ENCODE results near the gene OPCML. TPM values are rescaled to one million over a fixed set of nuclear protein-coding genes. Genes with fewer than 3 reads are reported as not detected.
A peak's percentile ranks its signal among the peaks of the same experiment; 100 is the strongest.

Gene OPCML
- total RNA-seq, 1 experiment from 2014 or later: 0.94 TPM

- no peak overlapping the region for H2BK5ac ChIP-seq (ENCODE audit: insufficient read length, low read length)
- TF ChIP-seq CTCF (conservative IDR thresholded peaks at IDR 0.05): no peak
- H2BK12ac ChIP-seq (ENCODE audit: insufficient read length, low read depth, low read length): no peak overlapping the region
- H2AFZ ChIP-seq (ENCODE audit: low read length): no peak overlapping the region
- H3K79me1 ChIP-seq (ENCODE audit: insufficient read depth, low read depth, low read length, poor library complexity, severe bottlenecking): no peaks in the 10 kb centered on the region
- no peak overlapping the region for H3K4ac ChIP-seq (ENCODE audit: low read depth, low read length)
- no peak overlapping the region for H2AK5ac ChIP-seq (ENCODE audit: insufficient read length, low read length)
- H3K18ac ChIP-seq (ENCODE audit: insufficient read length, low read depth, low read length): no peak overlapping the region
- no CpG with 5 or more reads among the region's 27 CpGs for WGBS (ENCODE audit: extremely low coverage, insufficient read length, low lambda C conversion rate)
- H3K56ac ChIP-seq (ENCODE audit: insufficient read length, low read depth, low read length): no peak overlapping the region
- no peaks in the 10 kb centered on the region for H3K79me2 ChIP-seq (ENCODE audit: insufficient read depth, low read length)
- no peak overlapping the region for H4K5ac ChIP-seq (ENCODE audit: insufficient read length, low read depth, low read length)
- no peak overlapping the region for H4K91ac ChIP-seq (ENCODE audit: insufficient read length, low read depth, low read length)
- no peak overlapping the region for H3K23ac ChIP-seq (ENCODE audit: insufficient read length, low read depth, low read length)
- H2BK15ac ChIP-seq (ENCODE audit: low read depth, low read length): no peak overlapping the region
- Mint-ChIP-seq H3K27ac (peak overlapping the region in 1 of 3 experiments; percentile 42; a peak in 2 of 7 replicates), H3K4me1 (peaks cover 8 to 14% of the 10 kb centered on the region in 2 experiments), H3K27me3 (ENCODE audit: low read depth) (no peaks in the 10 kb centered on the region), H3K9me3 (no peaks in the 10 kb centered on the region), H3K36me3 (ENCODE audit: insufficient read depth in 1 of 3, low read depth in 3 of 3) (no peaks in the 10 kb centered on the region; a peak in 1 of 7 replicates), H3K4me3 (no peak overlapping the region)
- no peak overlapping the region for H3T11ph ChIP-seq (ENCODE audit: low read length)
- no peaks in the 10 kb centered on the region; the same call in 1 of the 2 replicates for H3K4me1 ChIP-seq (ENCODE audit: insufficient read depth, low read length)
- no peak overlapping the region for H4K8ac ChIP-seq (replicated peaks; ENCODE audit: insufficient read length, low read depth, low read length)
- no peaks in the 10 kb centered on the region for H4K20me1 ChIP-seq (ENCODE audit: control insufficient read depth, insufficient read depth, insufficient read length)
- H2BK120ac ChIP-seq (ENCODE audit: low read depth, low read length, poor library complexity, severe bottlenecking): no peak overlapping the region
- H3K27me3 ChIP-seq (ENCODE audit: insufficient read depth, low read length): no peaks in the 10 kb centered on the region; the same call in 1 of the 2 replicates
- DNase-seq: no peak
- H3K9ac ChIP-seq (ENCODE audit: extremely low read depth, insufficient read length, low read length): no peak overlapping the region
- no peak overlapping the region for H2BK20ac ChIP-seq (ENCODE audit: low read depth, low read length, poor library complexity, severe bottlenecking)
- no peaks in the 10 kb centered on the region for H3K9me3 ChIP-seq (ENCODE audit: control insufficient read depth, low read depth, low read length)
- H3K23me2 ChIP-seq (ENCODE audit: insufficient read length, low read depth, low read length, poor library complexity, severe bottlenecking): no peaks in the 10 kb centered on the region
- H3K27ac ChIP-seq (ENCODE audit: insufficient read length, low read depth, low read length): no peak overlapping the region
- H3K4me2 ChIP-seq (ENCODE audit: insufficient read depth, insufficient read length, low read length): no peak overlapping the region
- H3K14ac ChIP-seq (ENCODE audit: insufficient read depth, low read length): peak overlapping the region; percentile 4; the same call in 1 of the 2 replicates
These were observed 813.3 kb downstream of the OPCML start for GRCh38 chr11:132718711-132719671.

Data from H9 (cell line).